SK-N-SH (cell line): ENCODE results near the gene PTPN18. TPM values are rescaled to one million over a fixed set of nuclear protein-coding genes. Genes with fewer than 3 reads are reported as not detected.

ENCODE experiments used
- CTCF ChIA-PET: fragments of 300-600, 350-600 bp; formaldehyde crosslinking; extraction: SDS; loops from one replicate; lab custom pipeline; 2021; lab: Yijun Ruan, JAX
- POLR2A ChIA-PET: fragments of 350-600 bp; sonication (Branson Sonifier 250); formaldehyde crosslinking; extraction: SDS; loops from one replicate; lab custom pipeline; 2020; ENCODE audit warnings: antibody characterized with exemption, inconsistent platforms; lab: Yijun Ruan, JAX
- DNase-seq: peaks from one replicate; pipeline ENCODE4 v3.0.0; 2012
- H2AFZ ChIP-seq: fragments of 200-600 bp; sonication (generic); 2 replicates; pipeline ENCODE4 v1.8.1; 2016; ENCODE audit warnings: antibody characterized with exemption, mild to moderate bottlenecking, low read depth
- H3F3A ChIP-seq: fragments of 200-600 bp; sonication (generic); replicated peaks from 2 replicates; pipeline ENCODE3; 2016; ENCODE audit warnings: antibody characterized with exemption, mild to moderate bottlenecking; ENCODE audit not compliant: insufficient read depth
- H3K27ac ChIP-seq, 2 experiments: fragments of 200-500 bp in 1 of 2; fragments of 200-600 bp in 1 of 2; sonication (Bioruptor generic) in 1 of 2; sonication (generic), shearing (Covaris generic) in 1 of 2; 2 replicates each; pipeline versions ENCODE4 v1.5.1 to v1.6.1; 2014 to 2016; ENCODE audit warnings: low read depth in 2 of 2, inconsistent platforms in 1 of 2, low read length in 1 of 2, mild to moderate bottlenecking in 1 of 2, mixed read lengths in 1 of 2
- H3K27me3 ChIP-seq: fragments of 200-600 bp; sonication (generic), shearing (Covaris generic); 2 replicates; pipeline ENCODE4 v1.6.1; 2016; ENCODE audit warnings: mixed run types; ENCODE audit not compliant: insufficient read depth
- H3K36me3 ChIP-seq, 2 experiments: fragments of 200-500 bp in 1 of 2; fragments of 200-600 bp in 1 of 2; sonication (Bioruptor generic) in 1 of 2; sonication (generic) in 1 of 2; replicated peaks in 1 of 2; 2 replicates each; pipeline versions ENCODE3 to v1.5.1; 2014 to 2016; ENCODE audit warnings: low read length in 1 of 2, mild to moderate bottlenecking in 1 of 2; ENCODE audit not compliant: insufficient read depth in 2 of 2, control insufficient read depth in 1 of 2
- H3K4me1 ChIP-seq, 2 experiments: fragments of 200-500 bp in 1 of 2; fragments of 200-600 bp in 1 of 2; sonication (Bioruptor generic) in 1 of 2; sonication (generic), shearing (Covaris generic) in 1 of 2; 2 replicates each; pipeline versions ENCODE4 v1.5.1 to v1.6.1; 2014 to 2016; ENCODE audit warnings: low read depth in 1 of 2, low read length in 1 of 2, mixed run types in 1 of 2; ENCODE audit not compliant: insufficient read depth in 2 of 2, control insufficient read depth in 1 of 2
- H3K4me2 ChIP-seq: fragments of 200-600 bp; sonication (generic), shearing (Covaris generic); 2 replicates; pipeline ENCODE4 v1.6.1; 2017; ENCODE audit warnings: mixed run types
- H3K4me3 ChIP-seq, 2 experiments: fragments of 200-500 bp in 1 of 2; fragments of 200-600 bp in 1 of 2; sonication (Bioruptor generic) in 1 of 2; sonication (generic), shearing (Covaris generic) in 1 of 2; 2 replicates each; pipeline versions ENCODE4 v1.5.1 to v1.8.1; 2014 to 2016; ENCODE audit warnings: low read depth in 2 of 2, inconsistent platforms in 1 of 2, low read length in 1 of 2, mild to moderate bottlenecking in 1 of 2, mixed read lengths in 1 of 2, moderate library complexity in 1 of 2
- H3K79me2 ChIP-seq: fragments of 200-600 bp; sonication (generic); 2 replicates; pipeline ENCODE4 v1.8.1; 2017; ENCODE audit warnings: mild to moderate bottlenecking; ENCODE audit not compliant: insufficient read depth
- H3K9ac ChIP-seq: fragments of 200-600 bp; sonication (generic); 2 replicates; pipeline ENCODE4 v1.6.1; 2017; ENCODE audit warnings: mixed run types
- H3K9me2 ChIP-seq: fragments of 200-600 bp; sonication (generic); 2 replicates; pipeline ENCODE4 v1.6.1; 2017; ENCODE audit warnings: mixed run types
- H3K9me3 ChIP-seq: fragments of 200-600 bp; sonication (generic); 2 replicates; pipeline ENCODE4 v1.6.1; 2017; ENCODE audit warnings: mixed run types, mild to moderate bottlenecking, moderate library complexity
- H4K20me1 ChIP-seq: fragments of 200-600 bp; sonication (generic); 2 replicates; pipeline ENCODE4 v1.6.1; 2017; ENCODE audit warnings: mild to moderate bottlenecking, mixed run types; ENCODE audit not compliant: insufficient read depth
- CHD2 ChIP-seq: fragments of 150-350 bp; IDR thresholded peaks from 2 replicates; pipeline ENCODE4 v1.6.1; 2018; ENCODE audit warnings: low read length; ENCODE audit not compliant: partially characterized antibody
- ELF1 ChIP-seq: IDR thresholded peaks from 2 replicates; pipeline ENCODE4 v1.4.0; 2012
- EP300 ChIP-seq, 2 experiments: IDR thresholded peaks; 2 replicates each; pipeline versions ENCODE4 v1.4.0 to v1.6.1; 2012; ENCODE audit warnings: borderline replicate concordance in 1 of 2, low read depth in 1 of 2, low read length in 1 of 2
- EZH2phosphoT487 ChIP-seq: fragments of 200-600 bp; sonication (generic); IDR thresholded peaks from 2 replicates; pipeline ENCODE4 v1.6.1; 2017; ENCODE audit warnings: low read depth, mixed run types, mild to moderate bottlenecking, antibody characterized with exemption, moderate library complexity, borderline replicate concordance
- FOSL2 ChIP-seq: IDR thresholded peaks from 2 replicates; pipeline ENCODE4 v1.4.0; 2012; ENCODE audit warnings: low read depth, mild to moderate bottlenecking, moderate library complexity, borderline replicate concordance
- GATA2 ChIP-seq: sonication (generic); formaldehyde crosslinking; IDR thresholded peaks from 2 replicates; pipeline ENCODE4 v1.5.0; 2020; ENCODE audit warnings: mild to moderate bottlenecking, missing genetic modification reagents
- JUND ChIP-seq: IDR thresholded peaks from 2 replicates; pipeline ENCODE4 v1.4.0; 2012
- NFIC ChIP-seq: IDR thresholded peaks from 2 replicates; pipeline ENCODE4 v1.4.0; 2012; ENCODE audit warnings: borderline replicate concordance
- NRF1 ChIP-seq: IDR thresholded peaks from 2 replicates; pipeline ENCODE4 v1.6.1; 2012; ENCODE audit warnings: low read depth, mild to moderate bottlenecking, low read length
- RAD21 ChIP-seq: IDR thresholded peaks from 2 replicates; pipeline ENCODE4 v1.6.1; 2012; ENCODE audit warnings: mild to moderate bottlenecking, low read length
- RCOR1 ChIP-seq: fragments of 150-350 bp; IDR thresholded peaks from 2 replicates; pipeline ENCODE4 v1.6.1; 2017; ENCODE audit warnings: antibody characterized with exemption, low read length
- RFX5 ChIP-seq: IDR thresholded peaks from 2 replicates; pipeline ENCODE4 v1.6.1; 2012; ENCODE audit warnings: mild to moderate bottlenecking, improper control_type of control experiment, low read length
- RXRA ChIP-seq: IDR thresholded peaks from 2 replicates; pipeline ENCODE4 v1.4.0; 2012; ENCODE audit warnings: low read depth, mild to moderate bottlenecking, borderline replicate concordance
- SIN3A ChIP-seq: IDR thresholded peaks from 2 replicates; pipeline ENCODE4 v1.6.1; 2012; ENCODE audit warnings: low read depth, mild to moderate bottlenecking, low read length, moderate library complexity, borderline replicate concordance
- SMC3 ChIP-seq: IDR thresholded peaks from 2 replicates; pipeline ENCODE4 v1.6.1; 2012; ENCODE audit warnings: low read depth, low read length, improper control_type of control experiment
- TEAD4 ChIP-seq: IDR thresholded peaks from 2 replicates; pipeline ENCODE4 v1.4.0; 2012; ENCODE audit warnings: mild to moderate bottlenecking, borderline replicate concordance; ENCODE audit not compliant: insufficient read depth
- WGBS: methylation state at CpG from one replicate; pipeline ENCODE4 v1.1.6; 2017; ENCODE audit warnings: low lambda C conversion rate; 5-methylcytosine and 5-hydroxymethylcytosine counted together
- polyA plus RNA-seq, 3 experiments: library from polyadenylated mRNA; depleted of rRNA; stranded (reverse); fragments of >200 nt; gene quantifications; 2 replicates each; pipeline ENCODE4 v1.2.3, GENCODE V29; 2012
- TF ChIP-seq, protein P1 (sequence below): IDR thresholded peaks from 2 replicates; pipeline ENCODE4 v1.4.0; 2012; ENCODE audit warnings: low read depth
- TF ChIP-seq, protein P2 (sequence below): fragments of 200-600 bp; sonication (generic); IDR thresholded peaks from 2 replicates; pipeline ENCODE4 v1.6.1; 2017; ENCODE audit warnings: antibody characterized with exemption, mild to moderate bottlenecking, moderate library complexity
- TF ChIP-seq, protein P3 (sequence below): IDR thresholded peaks from 2 replicates; pipeline ENCODE4 v1.6.1; 2012; ENCODE audit warnings: mild to moderate bottlenecking, low read depth, low read length, moderate library complexity
- TF ChIP-seq, protein P4 (sequence below): IDR thresholded peaks from 2 replicates; pipeline ENCODE4 v1.4.0; 2012; ENCODE audit warnings: low read depth, borderline replicate concordance

The PTPN18 gene
- polyA plus RNA-seq, 1 of the 3 experiments (the other 2 are of a cell fraction): 30.4 TPM

DNA sequence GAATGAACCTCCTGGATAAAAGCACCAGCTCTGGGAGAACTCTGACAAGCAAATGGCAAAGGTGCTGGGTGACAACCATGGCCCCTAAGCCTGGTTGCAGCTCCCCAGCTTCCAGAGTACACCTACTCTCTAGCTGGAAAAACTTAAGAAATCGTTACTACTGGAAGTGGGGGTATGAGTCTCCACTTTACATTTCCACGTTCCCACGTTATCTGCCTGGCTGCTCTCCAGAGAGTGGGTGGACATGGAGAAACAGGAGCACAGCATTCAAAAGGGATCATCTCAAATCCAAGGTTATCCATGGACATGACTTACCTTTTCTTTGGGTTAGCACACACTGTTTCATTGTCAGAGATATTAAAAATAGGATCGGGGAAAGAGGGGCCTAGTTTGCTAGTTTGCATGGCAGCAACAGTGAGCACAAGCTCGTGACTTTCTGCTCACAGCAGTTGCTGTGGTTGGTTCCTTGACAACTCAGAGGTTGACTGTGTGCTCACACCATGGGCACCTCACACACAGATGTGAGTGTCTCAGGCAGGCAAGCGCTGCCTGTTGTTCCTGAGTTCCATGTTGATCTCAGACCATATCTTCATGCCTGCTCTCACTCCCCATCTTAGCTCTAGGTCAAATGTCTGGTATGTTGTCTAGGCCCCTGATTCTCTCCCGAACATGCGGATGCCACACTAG is 32.5 kb downstream of the PTPN18 start:
- peaks cover 0 to under 1% of the 10 kb centered on the region in 2 experiments for H3K36me3 ChIP-seq
- CTCF ChIA-PET: interaction anchor here (1.7 to 5.2 kb wide), 2 partner anchors 15 to 33 kb away, joined by 4 to 18 read pairs; partner anchors contain the start of gene PTPN18
- no peak overlapping the region for H2AFZ ChIP-seq
- no peak overlapping the region for H3K4me2 ChIP-seq
- no peak overlapping the region for H3K27ac ChIP-seq
- TF ChIP-seq GATA2 (CRISPR knock-in tag): no peak
- TF ChIP-seq FOSL2: no peak
- TF ChIP-seq SIN3A: no peak
- no peak for TF ChIP-seq RXRA
- TF ChIP-seq RCOR1: no peak
- TF ChIP-seq RFX5: no peak
- no peak for TF ChIP-seq RAD21
- TF ChIP-seq, protein P1, sequence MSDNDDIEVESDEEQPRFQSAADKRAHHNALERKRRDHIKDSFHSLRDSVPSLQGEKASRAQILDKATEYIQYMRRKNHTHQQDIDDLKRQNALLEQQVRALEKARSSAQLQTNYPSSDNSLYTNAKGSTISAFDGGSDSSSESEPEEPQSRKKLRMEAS: no peak
- no peak for TF ChIP-seq CHD2
- TF ChIP-seq EP300 (IDR thresholded peaks at IDR 0.05; ENCODE audit: borderline replicate concordance in 1 of 2, low read depth in 1 of 2, low read length in 1 of 2): no peak
- no peak for TF ChIP-seq SMC3
- no peak for TF ChIP-seq JUND
- TF ChIP-seq, protein P2, sequence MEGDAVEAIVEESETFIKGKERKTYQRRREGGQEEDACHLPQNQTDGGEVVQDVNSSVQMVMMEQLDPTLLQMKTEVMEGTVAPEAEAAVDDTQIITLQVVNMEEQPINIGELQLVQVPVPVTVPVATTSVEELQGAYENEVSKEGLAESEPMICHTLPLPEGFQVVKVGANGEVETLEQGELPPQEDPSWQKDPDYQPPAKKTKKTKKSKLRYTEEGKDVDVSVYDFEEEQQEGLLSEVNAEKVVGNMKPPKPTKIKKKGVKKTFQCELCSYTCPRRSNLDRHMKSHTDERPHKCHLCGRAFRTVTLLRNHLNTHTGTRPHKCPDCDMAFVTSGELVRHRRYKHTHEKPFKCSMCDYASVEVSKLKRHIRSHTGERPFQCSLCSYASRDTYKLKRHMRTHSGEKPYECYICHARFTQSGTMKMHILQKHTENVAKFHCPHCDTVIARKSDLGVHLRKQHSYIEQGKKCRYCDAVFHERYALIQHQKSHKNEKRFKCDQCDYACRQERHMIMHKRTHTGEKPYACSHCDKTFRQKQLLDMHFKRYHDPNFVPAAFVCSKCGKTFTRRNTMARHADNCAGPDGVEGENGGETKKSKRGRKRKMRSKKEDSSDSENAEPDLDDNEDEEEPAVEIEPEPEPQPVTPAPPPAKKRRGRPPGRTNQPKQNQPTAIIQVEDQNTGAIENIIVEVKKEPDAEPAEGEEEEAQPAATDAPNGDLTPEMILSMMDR: no peak
- TF ChIP-seq, protein P3, sequence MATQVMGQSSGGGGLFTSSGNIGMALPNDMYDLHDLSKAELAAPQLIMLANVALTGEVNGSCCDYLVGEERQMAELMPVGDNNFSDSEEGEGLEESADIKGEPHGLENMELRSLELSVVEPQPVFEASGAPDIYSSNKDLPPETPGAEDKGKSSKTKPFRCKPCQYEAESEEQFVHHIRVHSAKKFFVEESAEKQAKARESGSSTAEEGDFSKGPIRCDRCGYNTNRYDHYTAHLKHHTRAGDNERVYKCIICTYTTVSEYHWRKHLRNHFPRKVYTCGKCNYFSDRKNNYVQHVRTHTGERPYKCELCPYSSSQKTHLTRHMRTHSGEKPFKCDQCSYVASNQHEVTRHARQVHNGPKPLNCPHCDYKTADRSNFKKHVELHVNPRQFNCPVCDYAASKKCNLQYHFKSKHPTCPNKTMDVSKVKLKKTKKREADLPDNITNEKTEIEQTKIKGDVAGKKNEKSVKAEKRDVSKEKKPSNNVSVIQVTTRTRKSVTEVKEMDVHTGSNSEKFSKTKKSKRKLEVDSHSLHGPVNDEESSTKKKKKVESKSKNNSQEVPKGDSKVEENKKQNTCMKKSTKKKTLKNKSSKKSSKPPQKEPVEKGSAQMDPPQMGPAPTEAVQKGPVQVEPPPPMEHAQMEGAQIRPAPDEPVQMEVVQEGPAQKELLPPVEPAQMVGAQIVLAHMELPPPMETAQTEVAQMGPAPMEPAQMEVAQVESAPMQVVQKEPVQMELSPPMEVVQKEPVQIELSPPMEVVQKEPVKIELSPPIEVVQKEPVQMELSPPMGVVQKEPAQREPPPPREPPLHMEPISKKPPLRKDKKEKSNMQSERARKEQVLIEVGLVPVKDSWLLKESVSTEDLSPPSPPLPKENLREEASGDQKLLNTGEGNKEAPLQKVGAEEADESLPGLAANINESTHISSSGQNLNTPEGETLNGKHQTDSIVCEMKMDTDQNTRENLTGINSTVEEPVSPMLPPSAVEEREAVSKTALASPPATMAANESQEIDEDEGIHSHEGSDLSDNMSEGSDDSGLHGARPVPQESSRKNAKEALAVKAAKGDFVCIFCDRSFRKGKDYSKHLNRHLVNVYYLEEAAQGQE: no peak
- no peak for TF ChIP-seq NRF1
- no peak for TF ChIP-seq TEAD4
- TF ChIP-seq ELF1: no peak
- TF ChIP-seq, protein P4, sequence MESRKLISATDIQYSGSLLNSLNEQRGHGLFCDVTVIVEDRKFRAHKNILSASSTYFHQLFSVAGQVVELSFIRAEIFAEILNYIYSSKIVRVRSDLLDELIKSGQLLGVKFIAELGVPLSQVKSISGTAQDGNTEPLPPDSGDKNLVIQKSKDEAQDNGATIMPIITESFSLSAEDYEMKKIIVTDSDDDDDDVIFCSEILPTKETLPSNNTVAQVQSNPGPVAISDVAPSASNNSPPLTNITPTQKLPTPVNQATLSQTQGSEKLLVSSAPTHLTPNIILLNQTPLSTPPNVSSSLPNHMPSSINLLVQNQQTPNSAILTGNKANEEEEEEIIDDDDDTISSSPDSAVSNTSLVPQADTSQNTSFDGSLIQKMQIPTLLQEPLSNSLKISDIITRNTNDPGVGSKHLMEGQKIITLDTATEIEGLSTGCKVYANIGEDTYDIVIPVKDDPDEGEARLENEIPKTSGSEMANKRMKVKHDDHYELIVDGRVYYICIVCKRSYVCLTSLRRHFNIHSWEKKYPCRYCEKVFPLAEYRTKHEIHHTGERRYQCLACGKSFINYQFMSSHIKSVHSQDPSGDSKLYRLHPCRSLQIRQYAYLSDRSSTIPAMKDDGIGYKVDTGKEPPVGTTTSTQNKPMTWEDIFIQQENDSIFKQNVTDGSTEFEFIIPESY: no peak
- TF ChIP-seq EZH2phosphoT487: no peak
- TF ChIP-seq NFIC: no peak
- H3K4me1 ChIP-seq: peaks cover 0 to 10% of the 10 kb centered on the region in 2 experiments; a peak in 1 of 4 replicates
- H3K9me3 ChIP-seq: no peaks in the 10 kb centered on the region
- H3K79me2 ChIP-seq: no peaks in the 10 kb centered on the region
- no peak overlapping the region for H3K4me3 ChIP-seq
- H3K27me3 ChIP-seq: no peaks in the 10 kb centered on the region
- no peak overlapping the region for H3K9ac ChIP-seq
- no peak for DNase-seq
- no peaks in the 10 kb centered on the region for H4K20me1 ChIP-seq
- H3K9me2 ChIP-seq: no peaks in the 10 kb centered on the region
- 80% methylated on average over 8 of the region's 8 CpGs for WGBS
- POLR2A ChIA-PET: no interaction called here
- H3F3A ChIP-seq: peaks cover 4% of the 10 kb centered on the region
